Ishikawa (cell line): ENCODE data around the gene NOTCH1.

Source experiments
- CEBPB ChIP-seq: IDR thresholded peaks from 2 replicates; pipeline ENCODE4 v1.6.1; 2012
- CREB1 ChIP-seq: IDR thresholded peaks from 2 replicates; pipeline ENCODE4 v1.6.1; 2012; ENCODE audit warnings: low read depth
- EGR1 ChIP-seq: IDR thresholded peaks from 2 replicates; pipeline ENCODE4 v1.6.1; 2012
- EP300 ChIP-seq: IDR thresholded peaks from 2 replicates; pipeline ENCODE4 v1.6.1; 2012; ENCODE audit warnings: borderline replicate concordance
- FOXM1 ChIP-seq: IDR thresholded peaks from 2 replicates; pipeline ENCODE4 v1.6.1; 2012; ENCODE audit warnings: low read depth, borderline replicate concordance
- MAX ChIP-seq: IDR thresholded peaks from 2 replicates; pipeline ENCODE4 v1.6.1; 2012
- NFIC ChIP-seq: IDR thresholded peaks from 2 replicates; pipeline ENCODE4 v1.6.1; 2012
- RAD21 ChIP-seq: IDR thresholded peaks from 2 replicates; pipeline ENCODE4 v1.6.1; 2012; ENCODE audit warnings: low read depth
- REST ChIP-seq: IDR thresholded peaks from 2 replicates; pipeline ENCODE4 v1.6.1; 2012; ENCODE audit warnings: low read depth, mild to moderate bottlenecking
- TAF1 ChIP-seq: IDR thresholded peaks from 2 replicates; pipeline ENCODE4 v1.6.1; 2012; ENCODE audit warnings: low read depth, mild to moderate bottlenecking
- TCF12 ChIP-seq: IDR thresholded peaks from 2 replicates; pipeline ENCODE4 v1.6.1; 2012; ENCODE audit warnings: low read depth
- TEAD4 ChIP-seq: IDR thresholded peaks from 2 replicates; pipeline ENCODE4 v1.6.1; 2012
- YY1 ChIP-seq: IDR thresholded peaks from 2 replicates; pipeline ENCODE4 v1.6.1; 2012; ENCODE audit warnings: low read depth
- ZBTB7A ChIP-seq: IDR thresholded peaks from 2 replicates; pipeline ENCODE4 v1.6.1; 2012; ENCODE audit warnings: low read depth
- TF ChIP-seq, protein P1 (sequence below): IDR thresholded peaks from 2 replicates; pipeline ENCODE4 v1.6.1; 2012

NOTCH1 gene

DNA sequence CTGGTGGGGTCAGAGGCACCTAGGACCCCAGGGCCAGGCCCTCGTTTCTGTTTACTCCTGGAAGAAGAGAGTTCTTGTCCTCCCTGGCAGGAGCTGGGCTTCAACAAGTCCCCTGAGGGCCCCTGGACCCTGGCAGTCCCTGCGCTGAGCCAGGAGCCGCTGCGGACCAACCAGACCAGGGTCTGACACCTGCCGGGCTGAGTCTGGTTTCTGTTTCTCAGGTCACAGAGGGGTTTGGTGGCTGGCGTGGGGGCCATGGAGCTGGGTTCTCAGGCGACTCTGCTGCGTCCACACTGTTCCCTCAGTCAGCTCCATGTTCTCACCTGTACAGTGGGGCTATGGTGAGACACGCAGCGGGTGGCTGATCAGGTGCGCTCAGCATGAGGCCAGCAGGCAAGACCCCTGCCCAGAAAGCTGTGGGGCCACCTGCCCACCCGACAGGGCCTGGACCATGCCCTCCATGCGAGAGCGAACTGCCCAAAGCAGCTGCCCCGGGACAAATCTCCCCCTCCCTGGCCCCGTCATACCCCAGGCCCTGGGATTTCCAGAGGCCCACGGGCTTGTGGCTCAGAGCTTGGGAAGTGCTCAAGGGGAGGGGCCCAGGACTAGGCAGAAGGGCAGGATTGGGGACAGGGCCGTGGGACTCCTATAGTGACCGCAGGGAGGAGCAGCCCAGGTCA, 17.9 kb upstream of the NOTCH1 start:
- TF ChIP-seq, protein P1, sequence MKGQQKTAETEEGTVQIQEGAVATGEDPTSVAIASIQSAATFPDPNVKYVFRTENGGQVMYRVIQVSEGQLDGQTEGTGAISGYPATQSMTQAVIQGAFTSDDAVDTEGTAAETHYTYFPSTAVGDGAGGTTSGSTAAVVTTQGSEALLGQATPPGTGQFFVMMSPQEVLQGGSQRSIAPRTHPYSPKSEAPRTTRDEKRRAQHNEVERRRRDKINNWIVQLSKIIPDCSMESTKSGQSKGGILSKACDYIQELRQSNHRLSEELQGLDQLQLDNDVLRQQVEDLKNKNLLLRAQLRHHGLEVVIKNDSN, result no peak
- no peak for TF ChIP-seq EP300
- no peak for TF ChIP-seq RAD21
- TF ChIP-seq TAF1, result no peak
- no peak for TF ChIP-seq YY1
- TF ChIP-seq TCF12, result no peak

GRCh38 chr9:136562746-136563495, 17.1 kb upstream of the NOTCH1 start:
- TF ChIP-seq, protein P1, result no peak

GRCh38 chr9:136561779-136562178, 15.9 kb upstream of the NOTCH1 start:
- no peak for TF ChIP-seq TAF1
- TF ChIP-seq RAD21, result no peak
- no peak for TF ChIP-seq TCF12
- TF ChIP-seq FOXM1, result no peak

DNA sequence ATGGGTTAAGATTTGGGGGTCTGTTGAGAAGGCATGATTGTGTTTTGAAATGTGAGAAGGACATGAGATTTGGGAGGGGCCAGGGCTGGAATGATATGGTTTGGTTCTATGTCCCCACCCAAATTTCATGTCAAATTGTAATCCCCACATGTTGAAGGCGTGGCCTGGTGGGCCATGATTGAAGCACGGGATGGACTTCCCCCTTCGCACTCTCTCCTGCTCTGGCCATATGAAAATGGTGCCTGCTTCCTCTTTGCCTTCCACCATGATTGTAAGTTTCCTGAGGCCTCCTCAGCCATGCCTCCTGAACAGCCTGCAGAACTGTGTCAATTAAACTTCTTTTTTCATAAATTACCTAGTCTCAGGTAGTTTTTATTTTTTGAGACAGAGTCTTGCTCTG, 14.7 kb upstream of the NOTCH1 start:
- TF ChIP-seq, protein P1, result no peak
- no peak for TF ChIP-seq EP300
- no peak for TF ChIP-seq RAD21
- TF ChIP-seq EGR1, result no peak
- TF ChIP-seq CREB1, result no peak
- TF ChIP-seq YY1, result no peak
- no peak for TF ChIP-seq REST

- TF ChIP-seq EP300 (no peak), TEAD4 (no peak), REST (no peak), ZBTB7A (no peak), FOXM1 (no peak), CEBPB (no peak), NFIC (no peak), MAX (no peak)
These were observed 12.5 kb upstream of the NOTCH1 start for GRCh38 chr9:136558373-136558772.

DNA sequence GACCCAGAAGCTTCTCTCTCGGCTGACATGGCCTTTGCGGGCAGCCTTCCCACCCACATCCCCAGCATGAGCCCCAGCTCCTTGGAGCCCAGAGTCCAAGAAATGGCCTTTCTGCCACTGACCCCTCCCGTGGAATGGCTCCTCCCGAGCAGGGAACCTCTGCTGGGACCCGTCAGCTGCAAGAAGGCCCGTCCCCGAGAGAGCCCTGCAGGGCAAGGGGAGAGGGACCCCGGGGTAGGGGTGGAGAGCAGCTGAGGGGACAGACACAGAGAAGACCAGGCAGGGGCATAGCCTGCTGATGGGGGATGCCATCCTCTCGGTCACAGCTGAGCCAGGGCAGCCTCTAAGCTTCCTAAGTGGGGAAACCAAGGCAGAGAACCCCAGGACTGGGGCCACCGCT, 11.2 kb upstream of the NOTCH1 start:
- TF ChIP-seq REST (no peak), TEAD4 (no peak), EGR1 (no peak), CREB1 (no peak)
- TF ChIP-seq, protein P1, result no peak
